HepG2 (cell line): ENCODE measurements around the gene HDLBP. TPM values are rescaled to one million over a fixed set of nuclear protein-coding genes. Genes with fewer than 3 reads are reported as not detected.

Experiments
- ATF1 ChIP-seq: IDR thresholded peaks from 2 replicates; pipeline ENCODE4 v1.6.1; 2016; ENCODE audit warnings: mild to moderate bottlenecking, control low read depth
- ELF3 ChIP-seq: IDR thresholded peaks from 2 replicates; pipeline ENCODE4 v1.6.1; 2016; ENCODE audit warnings: missing genetic modification reagents, missing compliant biosample characterization
- FOSL1 ChIP-seq: sonication (generic); formaldehyde crosslinking; IDR thresholded peaks from 2 replicates; pipeline ENCODE4 v1.9.0; 2021; ENCODE audit warnings: missing genetic modification reagents, borderline replicate concordance
- HNRNPH1 ChIP-seq: fragments of 200-400 bp; formaldehyde crosslinking; optimal IDR thresholded peaks from 2 replicates; pipeline ENCODE3; 2017; ENCODE audit warnings: mild to moderate bottlenecking, low read depth, low read length
- KDM2A ChIP-seq: sonication (generic); formaldehyde crosslinking; IDR thresholded peaks from 2 replicates; pipeline ENCODE4 v1.4.0; 2020; ENCODE audit warnings: low read depth, missing genetic modification reagents, borderline replicate concordance
- MAFG ChIP-seq: sonication (generic); formaldehyde crosslinking; IDR thresholded peaks from 2 replicates; pipeline ENCODE4 v1.5.1; 2020; ENCODE audit warnings: mild to moderate bottlenecking, missing genetic modification reagents
- NR2F6 ChIP-seq, 2 experiments: IDR thresholded peaks; 2 replicates each; pipeline ENCODE4 v1.6.1; 2016; ENCODE audit warnings: antibody characterized with exemption in 1 of 2, mild to moderate bottlenecking in 1 of 2
- RFX5 ChIP-seq: IDR thresholded peaks from 2 replicates; pipeline ENCODE4 v1.6.1; 2011; ENCODE audit warnings: low read depth, low read length, improper control_type of control experiment
- TEAD3 ChIP-seq: optimal IDR thresholded peaks from 2 replicates; pipeline ENCODE3; 2016; ENCODE audit warnings: borderline replicate concordance
- THYN1 ChIP-seq: sonication (generic); formaldehyde crosslinking; IDR thresholded peaks from 2 replicates; pipeline ENCODE4 v1.8.1; 2023; ENCODE audit warnings: low read depth, mild to moderate bottlenecking, moderate library complexity, missing genetic modification reagents, borderline replicate concordance
- U2AF1 ChIP-seq: fragments of 200-400 bp; formaldehyde crosslinking; optimal IDR thresholded peaks from 2 replicates; pipeline ENCODE3; 2017; ENCODE audit warnings: mild to moderate bottlenecking, low read depth, low read length
- ZNF234 ChIP-seq: sonication (generic); formaldehyde crosslinking; conservative IDR thresholded peaks from 2 replicates; pipeline ENCODE4 v1.5.1; 2020; ENCODE audit warnings: mild to moderate bottlenecking, missing genetic modification reagents
- ZNF335 ChIP-seq: sonication (generic); formaldehyde crosslinking; IDR thresholded peaks from 2 replicates; pipeline ENCODE4 v1.4.0; 2020; ENCODE audit warnings: missing genetic modification reagents
- ZNF430 ChIP-seq: sonication (generic); formaldehyde crosslinking; IDR thresholded peaks from 2 replicates; pipeline ENCODE4 v1.9.0; 2021; ENCODE audit warnings: mild to moderate bottlenecking, missing genetic modification reagents
- ZNF432 ChIP-seq: sonication (generic); formaldehyde crosslinking; IDR thresholded peaks from 2 replicates; pipeline ENCODE4 v1.5.0; 2020; ENCODE audit warnings: missing genetic modification reagents, mild to moderate bottlenecking, borderline replicate concordance
- ZNF670 ChIP-seq: sonication (generic); formaldehyde crosslinking; IDR thresholded peaks from 2 replicates; pipeline ENCODE4 v1.8.0; 2022; ENCODE audit warnings: mild to moderate bottlenecking, missing genetic modification reagents, borderline replicate concordance
- polyA plus RNA-seq, 8 experiments: library from polyadenylated mRNA; depleted of rRNA in 3 of 8; stranded (reverse) in 7 of 8; unstranded in 1 of 8; fragments of >200 nt; fragmentation: Illumina TruSeq in 4 of 8; extraction: Trizol in 4 of 8; gene quantifications; 2 replicates each; pipeline versions ENCODE4 v1.2.1 to v1.2.3, GENCODE V29; 2011 to 2016; ENCODE audit warnings: low read depth in 4 of 8, missing spikeins in 1 of 8, mixed read lengths in 1 of 8; ENCODE audit not compliant: insufficient read depth in 1 of 8
- total RNA-seq, 5 experiments: library from RNA; depleted of rRNA; stranded (reverse); fragments of >200 nt; fragmentation: Illumina TruSeq; extraction: Trizol; gene quantifications; 2 replicates each; pipeline ENCODE4 v1.2.3, GENCODE V29; 2016; ENCODE audit warnings: low read depth in 1 of 5
- TF ChIP-seq, protein P1 (sequence below): sonication (generic); formaldehyde crosslinking; IDR thresholded peaks from 2 replicates; pipeline ENCODE4 v1.5.0; 2020; ENCODE audit warnings: missing genetic modification reagents
- TF ChIP-seq, protein P2 (sequence below): sonication (generic); formaldehyde crosslinking; IDR thresholded peaks from 2 replicates; pipeline ENCODE4 v1.4.0; 2020; ENCODE audit warnings: missing genetic modification reagents
- TF ChIP-seq, protein P3 (sequence below): sonication (generic); formaldehyde crosslinking; IDR thresholded peaks from 2 replicates; pipeline ENCODE4 v1.4.0; 2020; ENCODE audit warnings: mild to moderate bottlenecking, missing genetic modification reagents
- TF ChIP-seq, protein P4 (sequence below): sonication (generic); formaldehyde crosslinking; conservative IDR thresholded peaks from 2 replicates; pipeline ENCODE4 v1.8.0; 2022; ENCODE audit warnings: low read depth, missing genetic modification reagents
- TF ChIP-seq, protein P5 (sequence below): sonication (generic); formaldehyde crosslinking; IDR thresholded peaks from 2 replicates; pipeline ENCODE4 v1.5.0; 2020; ENCODE audit warnings: mild to moderate bottlenecking, missing genetic modification reagents

HDLBP gene
- total and polyA plus RNA-seq, 2 of the 13 experiments (the other 11 are each of a cell fraction or from before 2014, with no cell fraction given) = 464 to 707 TPM

DNA sequence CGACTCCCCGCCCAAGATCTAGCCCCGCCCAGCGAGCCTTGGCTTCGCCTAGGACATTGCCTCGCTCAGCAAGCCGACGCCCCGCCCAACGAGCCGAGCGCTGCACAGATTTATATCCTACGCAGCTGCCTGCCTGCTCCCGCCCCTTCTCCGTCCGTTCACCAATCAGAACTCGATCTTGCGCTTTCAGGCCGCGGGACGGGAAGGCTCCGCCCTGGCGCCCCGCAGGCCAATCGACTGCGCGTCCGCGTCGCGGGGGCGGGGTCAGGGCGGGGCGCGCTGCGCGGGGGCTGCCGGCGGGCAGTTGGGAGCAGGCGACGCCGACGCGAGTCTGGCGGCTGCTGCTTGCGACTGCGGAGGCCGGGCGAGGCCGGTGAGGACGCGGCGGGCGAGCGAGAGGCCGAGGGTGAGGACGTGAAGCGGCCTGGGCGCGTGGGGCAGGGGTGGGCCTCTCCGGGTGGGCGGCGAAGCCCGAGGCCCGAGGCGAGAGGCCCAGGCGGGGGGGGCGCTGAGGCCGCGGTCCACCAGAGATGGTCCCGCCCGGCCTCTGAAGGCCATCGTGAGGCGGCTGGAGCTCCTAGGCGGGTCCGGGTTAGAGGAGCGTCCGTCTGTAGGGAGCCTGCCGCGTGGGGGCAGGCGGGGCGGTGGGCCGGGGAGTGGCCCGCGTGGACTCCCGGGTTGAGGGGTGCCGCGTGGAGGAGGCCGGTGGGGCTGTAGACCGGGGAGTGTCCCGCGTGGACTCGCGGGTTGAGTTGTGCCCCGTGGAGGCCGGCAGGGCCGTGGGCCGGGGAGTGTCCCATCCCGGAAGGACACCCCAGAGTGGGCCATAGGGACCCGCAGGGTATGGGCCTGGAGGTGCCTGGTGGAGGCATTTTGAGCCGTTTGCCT is 40.8 kb upstream of the HDLBP start, which contains the start of gene FARP2 (continued):
- TF ChIP-seq, protein P1, sequence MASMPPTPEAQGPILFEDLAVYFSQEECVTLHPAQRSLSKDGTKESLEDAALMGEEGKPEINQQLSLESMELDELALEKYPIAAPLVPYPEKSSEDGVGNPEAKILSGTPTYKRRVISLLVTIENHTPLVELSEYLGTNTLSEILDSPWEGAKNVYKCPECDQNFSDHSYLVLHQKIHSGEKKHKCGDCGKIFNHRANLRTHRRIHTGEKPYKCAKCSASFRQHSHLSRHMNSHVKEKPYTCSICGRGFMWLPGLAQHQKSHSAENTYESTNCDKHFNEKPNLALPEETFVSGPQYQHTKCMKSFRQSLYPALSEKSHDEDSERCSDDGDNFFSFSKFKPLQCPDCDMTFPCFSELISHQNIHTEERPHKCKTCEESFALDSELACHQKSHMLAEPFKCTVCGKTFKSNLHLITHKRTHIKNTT = no peak
- TF ChIP-seq, protein P2, sequence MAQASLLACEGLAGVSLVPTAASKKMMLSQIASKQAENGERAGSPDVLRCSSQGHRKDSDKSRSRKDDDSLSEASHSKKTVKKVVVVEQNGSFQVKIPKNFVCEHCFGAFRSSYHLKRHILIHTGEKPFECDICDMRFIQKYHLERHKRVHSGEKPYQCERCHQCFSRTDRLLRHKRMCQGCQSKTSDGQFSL = peak; percentile 97
- no peak for TF ChIP-seq U2AF1
- TF ChIP-seq, protein P3, sequence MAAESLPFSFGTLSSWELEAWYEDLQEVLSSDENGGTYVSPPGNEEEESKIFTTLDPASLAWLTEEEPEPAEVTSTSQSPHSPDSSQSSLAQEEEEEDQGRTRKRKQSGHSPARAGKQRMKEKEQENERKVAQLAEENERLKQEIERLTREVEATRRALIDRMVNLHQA (CRISPR knock-in tag) = no peak
- no peak for TF ChIP-seq FOSL1 (CRISPR knock-in tag)
- no peak for TF ChIP-seq MAFG (CRISPR knock-in tag)
- no peak for TF ChIP-seq ATF1
- TF ChIP-seq, protein P4, sequence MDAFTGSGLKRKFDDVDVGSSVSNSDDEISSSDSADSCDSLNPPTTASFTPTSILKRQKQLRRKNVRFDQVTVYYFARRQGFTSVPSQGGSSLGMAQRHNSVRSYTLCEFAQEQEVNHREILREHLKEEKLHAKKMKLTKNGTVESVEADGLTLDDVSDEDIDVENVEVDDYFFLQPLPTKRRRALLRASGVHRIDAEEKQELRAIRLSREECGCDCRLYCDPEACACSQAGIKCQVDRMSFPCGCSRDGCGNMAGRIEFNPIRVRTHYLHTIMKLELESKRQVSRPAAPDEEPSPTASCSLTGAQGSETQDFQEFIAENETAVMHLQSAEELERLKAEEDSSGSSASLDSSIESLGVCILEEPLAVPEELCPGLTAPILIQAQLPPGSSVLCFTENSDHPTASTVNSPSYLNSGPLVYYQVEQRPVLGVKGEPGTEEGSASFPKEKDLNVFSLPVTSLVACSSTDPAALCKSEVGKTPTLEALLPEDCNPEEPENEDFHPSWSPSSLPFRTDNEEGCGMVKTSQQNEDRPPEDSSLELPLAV = no peak
- peak; percentile 67; the same call in 1 of the 2 replicates for TF ChIP-seq ZNF670
- TF ChIP-seq KDM2A = peak; percentile 39; the same call in 1 of the 2 replicates
- TF ChIP-seq NR2F6 (IDR thresholded peaks at IDR 0.05) = no peak
- TF ChIP-seq NR2F6 (CRISPR knock-in tag; IDR thresholded peaks at IDR 0.05) = no peak
- TF ChIP-seq TEAD3 = no peak
- peak; percentile 56 for TF ChIP-seq ELF3
- no peak for TF ChIP-seq ZNF432
- TF ChIP-seq RFX5 = peak; percentile 38; the same call in 1 of the 2 replicates
- TF ChIP-seq ZNF430 (CRISPR knock-in tag) = peak; percentile 55; the same call in 1 of the 2 replicates
- TF ChIP-seq, protein P5, sequence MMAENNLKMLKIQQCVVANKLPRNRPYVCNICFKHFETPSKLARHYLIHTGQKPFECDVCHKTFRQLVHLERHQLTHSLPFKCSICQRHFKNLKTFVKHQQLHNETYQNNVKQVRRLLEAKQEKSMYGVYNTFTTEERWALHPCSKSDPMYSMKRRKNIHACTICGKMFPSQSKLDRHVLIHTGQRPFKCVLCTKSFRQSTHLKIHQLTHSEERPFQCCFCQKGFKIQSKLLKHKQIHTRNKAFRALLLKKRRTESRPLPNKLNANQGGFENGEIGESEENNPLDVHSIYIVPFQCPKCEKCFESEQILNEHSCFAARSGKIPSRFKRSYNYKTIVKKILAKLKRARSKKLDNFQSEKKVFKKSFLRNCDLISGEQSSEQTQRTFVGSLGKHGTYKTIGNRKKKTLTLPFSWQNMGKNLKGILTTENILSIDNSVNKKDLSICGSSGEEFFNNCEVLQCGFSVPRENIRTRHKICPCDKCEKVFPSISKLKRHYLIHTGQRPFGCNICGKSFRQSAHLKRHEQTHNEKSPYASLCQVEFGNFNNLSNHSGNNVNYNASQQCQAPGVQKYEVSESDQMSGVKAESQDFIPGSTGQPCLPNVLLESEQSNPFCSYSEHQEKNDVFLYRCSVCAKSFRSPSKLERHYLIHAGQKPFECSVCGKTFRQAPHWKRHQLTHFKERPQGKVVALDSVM = peak; percentile 93
- TF ChIP-seq ZNF234 (CRISPR knock-in tag) = no peak
- TF ChIP-seq HNRNPH1 = no peak
- peak; percentile 17; the same call in 1 of the 2 replicates for TF ChIP-seq ZNF335 (CRISPR knock-in tag)
- TF ChIP-seq THYN1 (CRISPR knock-in tag) = 0 out of 2 replicates have a peak, but pooled peaks have one; percentile 29
